ENCODE measurements around the gene CEL. TPM values are rescaled to one million over a fixed set of nuclear protein-coding genes. Genes with fewer than 3 reads are reported as not detected.
A peak's percentile ranks its signal among the peaks of the same experiment; 100 is the strongest.

Gene CEL
- polyA plus RNA-seq, 6 donors from 2014 or later, result 0.11 TPM; not detected in 5

DNA sequence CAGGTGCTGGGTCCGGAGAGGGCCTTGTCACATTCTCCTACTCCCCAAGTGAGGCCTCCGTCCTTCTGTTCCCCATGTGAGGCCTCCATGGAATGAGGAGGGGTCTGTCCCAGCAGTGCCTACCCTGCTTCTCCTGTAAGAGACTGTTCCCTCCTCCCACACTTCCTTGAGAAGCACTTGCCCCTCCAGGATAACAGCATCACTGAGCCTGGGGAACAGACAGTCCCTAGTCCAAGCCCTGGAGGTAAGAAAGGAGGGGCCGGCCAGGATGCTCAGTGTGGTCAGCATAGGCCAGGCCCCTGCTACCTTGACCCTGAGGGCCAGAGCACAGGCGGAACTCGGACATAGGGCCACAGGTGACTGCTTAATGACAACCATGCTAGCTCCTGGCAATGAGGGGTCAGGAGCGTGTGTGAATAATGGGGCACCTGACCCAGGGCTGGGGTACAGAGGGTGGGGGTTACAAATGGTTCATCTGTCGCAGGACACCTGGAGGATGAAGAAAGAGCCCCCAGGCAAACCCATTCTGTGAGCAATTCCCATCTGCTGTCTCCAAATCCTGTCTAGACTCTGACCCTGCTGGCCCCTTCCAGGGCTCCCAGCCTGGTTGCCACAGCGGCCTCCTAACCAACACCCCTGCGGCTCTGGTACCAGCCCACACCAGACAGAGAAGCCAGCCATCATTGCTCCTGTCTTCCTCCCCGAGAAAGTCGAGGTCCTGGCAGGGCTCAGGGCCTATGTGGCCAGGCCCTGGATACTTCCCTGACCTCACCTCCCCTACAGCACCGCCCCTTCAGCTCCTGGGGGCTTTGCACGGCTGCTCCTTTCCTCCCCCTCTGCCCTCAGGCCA is 39.0 kb downstream of the CEL start:
- no peak overlapping the region for H3K4me3 Mint-ChIP-seq
- no peaks in the 10 kb centered on the region for H3K27me3 Mint-ChIP-seq

GRCh38 chr9:133101356-133102189 is 39.8 kb downstream of the CEL start:
- peaks cover 4 to 5% (median 4%) of the 10 kb centered on the region in 3 donors for H3K4me1 Mint-ChIP-seq
- ATAC-seq (ENCODE audit: low read depth in 2 of 2) (no peak), DNase-seq (no peak)
- H3K4me3 Mint-ChIP-seq, result no peak overlapping the region
- H3K27me3 Mint-ChIP-seq, result no peaks in the 10 kb centered on the region
- peaks cover under 1 to 29% of the 10 kb centered on the region in 2 donors for H3K36me3 Mint-ChIP-seq
- peak overlapping the region in 2 of 6 donors; percentile 77 to 81 for H3K27ac Mint-ChIP-seq
- peaks cover 0 to 5% (median under 1%) of the 10 kb centered on the region in 7 donors for H3K9me3 Mint-ChIP-seq

More for the DNA sequence above, 39.0 kb downstream of the CEL start:
- Mint-ChIP-seq H3K4me1 (peaks cover 4 to 5% (median 4%) of the 10 kb centered on the region in 3 donors), H3K27ac (peak overlapping the region in 1 of 6 donors; percentile 77), H3K9me3 (peaks cover 7 to 13% (median 9%) of the 10 kb centered on the region in 7 donors), H3K36me3 (peaks cover 8 to 34% of the 10 kb centered on the region in 2 donors)
- DNase-seq (no peak), ATAC-seq (ENCODE audit: low read depth in 2 of 2) (no peak)

DNA sequence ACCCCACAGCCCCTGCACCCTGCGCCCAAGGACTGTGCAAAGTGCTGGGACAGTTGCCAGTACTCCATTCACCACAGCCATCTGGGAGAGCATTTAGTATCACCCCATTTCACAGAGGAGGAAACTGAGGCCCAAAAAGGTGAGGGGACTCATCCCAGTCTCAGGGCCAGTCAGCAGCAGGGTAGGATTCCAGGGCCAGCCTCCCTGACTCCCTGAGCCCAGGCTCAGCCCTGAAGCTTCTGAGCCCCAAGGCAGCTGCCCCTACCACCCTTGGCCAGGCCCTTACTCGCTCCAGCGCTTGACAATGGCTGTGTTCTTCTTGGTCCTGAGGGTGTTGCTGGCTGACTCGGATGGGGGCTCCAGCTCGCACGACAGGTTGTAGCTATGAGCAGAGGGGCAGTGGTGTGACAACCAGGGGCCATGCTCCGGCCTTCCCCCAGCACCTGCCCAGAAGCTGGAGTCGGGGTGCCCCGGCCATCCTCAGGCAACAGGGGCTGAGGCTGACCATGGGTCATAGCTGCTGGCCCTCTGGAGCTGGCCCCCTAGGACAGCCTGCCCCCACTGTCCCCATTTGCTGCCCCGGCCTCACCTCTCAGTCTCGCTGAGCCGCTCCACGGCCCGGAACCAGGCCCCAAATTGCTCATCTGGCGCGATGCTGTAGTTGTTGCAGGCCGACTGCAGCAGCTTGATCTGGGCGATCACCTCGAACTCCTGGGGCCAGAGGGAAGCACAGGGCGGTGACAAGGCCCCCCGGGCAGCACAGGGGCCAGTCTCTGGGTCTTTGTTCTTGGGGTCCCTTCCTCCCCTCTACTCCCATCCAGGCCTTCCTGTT is 40.6 kb downstream of the CEL start:
- no peak for DNase-seq
- Mint-ChIP-seq H3K9me3 (peaks cover 0 to 1% (median 0%) of the 10 kb centered on the region in 7 donors), H3K4me3 (no peak overlapping the region), H3K27ac (peak overlapping the region in 2 of 6 donors; percentile 58 to 89), H3K27me3 (no peaks in the 10 kb centered on the region), H3K4me1 (peaks cover 4 to 5% (median 4%) of the 10 kb centered on the region in 3 donors), H3K36me3 (peaks cover 0 to 31% of the 10 kb centered on the region in 2 donors)
- no peak for ATAC-seq (ENCODE audit: low read depth in 2 of 2)

- Mint-ChIP-seq H3K36me3 (peaks cover 0 to 24% of the 10 kb centered on the region in 2 donors), H3K9me3 (no peaks in the 10 kb centered on the region), H3K4me3 (peak overlapping the region in 1 of 8 donors; percentile 47), H3K4me1 (peaks cover 4 to 5% (median 4%) of the 10 kb centered on the region in 3 donors), H3K27me3 (no peaks in the 10 kb centered on the region), H3K27ac (peak overlapping the region in 5 of 6 donors; percentile 39 to 89 (median 53))
- ATAC-seq (ENCODE audit: low read depth in 2 of 2) (peak; percentile 52 to 57), DNase-seq (peak; percentile 56)
These were observed 41.6 kb downstream of the CEL start for GRCh38 chr9:133103183-133103986.

- Mint-ChIP-seq H3K4me3 (no peak overlapping the region), H3K36me3 (peaks cover 0 to 19% of the 10 kb centered on the region in 2 donors), H3K27ac (peak overlapping the region in 2 of 6 donors; percentile 65 to 98), H3K4me1 (peaks cover 4 to 5% (median 4%) of the 10 kb centered on the region in 3 donors), H3K9me3 (no peaks in the 10 kb centered on the region), H3K27me3 (no peaks in the 10 kb centered on the region)
- ATAC-seq (ENCODE audit: low read depth in 2 of 2) (no peak), DNase-seq (no peak)
These were observed 42.3 kb downstream of the CEL start for GRCh38 chr9:133103987-133104505.

DNA sequence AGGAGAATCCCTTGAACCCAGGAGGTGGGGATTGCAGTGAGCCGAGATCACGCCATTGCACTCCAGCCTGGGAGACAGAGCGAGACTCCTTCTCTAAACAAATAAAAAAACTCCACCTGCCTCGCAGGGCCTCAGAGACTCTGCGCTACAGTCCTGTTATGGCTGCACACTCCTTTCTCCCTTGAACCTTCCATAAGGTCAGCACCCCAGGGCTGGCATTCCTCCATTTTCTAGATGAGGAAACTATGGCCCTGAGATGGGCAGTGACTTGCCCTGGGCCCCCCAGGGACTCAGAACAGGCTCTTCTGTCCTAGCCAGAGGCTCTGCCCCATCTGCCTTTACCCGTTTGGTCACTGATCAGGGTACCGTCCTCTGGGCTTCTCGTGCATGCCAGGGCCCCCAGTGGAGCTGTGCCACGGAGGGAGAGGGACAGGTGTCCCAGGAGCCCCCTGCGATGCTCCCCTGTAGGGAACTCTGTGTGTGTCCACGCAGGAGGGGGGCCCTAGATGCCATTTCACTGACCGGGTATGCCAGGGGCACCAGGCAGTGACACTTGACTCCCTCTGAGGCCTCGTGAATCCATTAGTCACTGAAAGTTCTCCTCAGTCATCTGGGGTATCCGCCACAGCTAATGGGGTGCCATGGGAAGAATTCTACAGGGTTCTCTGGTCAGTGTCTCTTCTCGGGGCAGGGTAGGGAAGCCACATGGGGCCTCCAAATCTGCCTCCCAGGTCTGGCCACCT is 43.1 kb downstream of the CEL start:
- ATAC-seq (ENCODE audit: low read depth in 2 of 2) (no peak), DNase-seq (no peak)
- Mint-ChIP-seq H3K9me3 (no peaks in the 10 kb centered on the region), H3K27ac (peak overlapping the region in 2 of 6 donors; percentile 82 to 98), H3K4me1 (peaks cover 4 to 5% (median 4%) of the 10 kb centered on the region in 3 donors), H3K4me3 (no peak overlapping the region), H3K27me3 (no peaks in the 10 kb centered on the region), H3K36me3 (peaks cover 0 to 15% of the 10 kb centered on the region in 2 donors)

GRCh38 chr9:133105461-133105770 is 43.6 kb downstream of the CEL start:
- no peak overlapping the region for H3K4me3 Mint-ChIP-seq
- H3K27ac Mint-ChIP-seq, result peak overlapping the region in 1 of 6 donors; percentile 98
- peaks cover 4 to 5% (median 4%) of the 10 kb centered on the region in 3 donors for H3K4me1 Mint-ChIP-seq
- peaks cover 0 to 15% of the 10 kb centered on the region in 2 donors for H3K36me3 Mint-ChIP-seq
- H3K27me3 Mint-ChIP-seq, result no peaks in the 10 kb centered on the region
- ATAC-seq (ENCODE audit: low read depth in 2 of 2) (no peak), DNase-seq (no peak)
- H3K9me3 Mint-ChIP-seq, result no peaks in the 10 kb centered on the region

DNA sequence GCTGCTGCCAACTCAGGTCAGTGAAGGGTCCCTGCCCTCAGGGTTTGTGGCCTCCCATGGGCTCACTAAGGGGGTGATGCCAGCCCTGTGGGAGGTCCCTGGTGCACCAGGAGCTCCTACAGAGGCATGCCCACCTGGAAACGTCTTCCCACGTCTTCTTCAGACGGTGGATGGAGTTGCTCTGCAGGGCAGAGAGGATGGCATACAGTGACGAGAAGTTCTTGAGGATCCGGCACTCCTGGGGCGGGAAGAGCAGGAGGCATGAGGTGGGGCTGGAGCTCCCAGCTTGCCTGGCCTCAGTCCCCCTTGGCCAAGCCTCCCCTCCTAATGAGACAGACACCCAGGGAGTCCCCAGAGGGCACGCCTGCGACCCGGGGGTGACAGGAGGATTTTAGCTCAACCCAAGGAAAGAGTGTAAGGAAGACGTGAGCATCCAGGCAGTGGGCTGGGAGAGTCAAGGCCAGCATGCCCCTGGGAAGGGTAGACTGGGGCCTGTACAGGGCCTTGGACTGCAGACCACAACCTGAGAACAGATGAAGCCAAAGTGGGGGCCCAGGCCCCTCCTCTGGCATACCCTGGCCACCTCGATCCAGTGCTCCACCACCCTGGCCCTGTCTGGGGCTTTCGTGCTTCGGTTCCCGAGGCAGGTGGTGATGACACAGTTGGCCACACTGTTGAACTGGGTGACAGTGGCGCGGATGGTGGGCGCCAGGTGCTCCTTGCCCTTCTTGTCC is 44.9 kb downstream of the CEL start:
- Mint-ChIP-seq H3K4me1 (peaks cover 4 to 8% (median 6%) of the 10 kb centered on the region in 3 donors), H3K9me3 (no peaks in the 10 kb centered on the region), H3K4me3 (no peak overlapping the region), H3K27ac (peak overlapping the region in 2 of 6 donors; percentile 87 to 98), H3K27me3 (no peaks in the 10 kb centered on the region), H3K36me3 (peaks cover 0 to 8% of the 10 kb centered on the region in 2 donors)
- DNase-seq (no peak), ATAC-seq (ENCODE audit: low read depth in 2 of 2) (no peak)

DNA sequence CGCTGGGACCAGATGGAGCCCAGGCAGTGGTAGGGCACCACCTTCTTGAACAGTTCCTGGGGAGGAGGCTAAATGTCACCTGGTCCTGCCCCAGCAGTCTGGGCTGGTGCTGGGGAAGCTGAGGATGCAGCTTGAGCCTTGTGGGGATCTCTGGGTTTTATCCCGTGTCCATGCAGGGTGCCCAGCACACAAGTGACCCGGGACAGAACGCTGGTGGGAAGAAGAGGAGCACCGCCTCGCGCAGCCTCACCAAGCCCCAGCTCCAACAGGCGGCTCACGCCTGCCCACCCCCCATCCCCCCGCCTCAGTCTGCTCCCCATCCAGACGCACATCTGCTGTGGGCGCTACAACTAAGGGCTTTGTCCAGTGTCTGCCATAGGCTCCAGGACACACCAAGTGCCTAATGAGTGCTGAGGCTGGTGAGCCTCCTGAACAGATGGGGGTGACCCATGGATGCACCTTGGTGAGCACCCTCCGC is 45.5 kb downstream of the CEL start:
- H3K4me1 Mint-ChIP-seq, result peaks cover 6 to 11% (median 10%) of the 10 kb centered on the region in 3 donors
- H3K4me3 Mint-ChIP-seq, result no peak overlapping the region
- peak overlapping the region in 3 of 6 donors; percentile 15 to 98 (median 49) for H3K27ac Mint-ChIP-seq
- H3K36me3 Mint-ChIP-seq, result peaks cover 0 to 7% of the 10 kb centered on the region in 2 donors
- H3K27me3 Mint-ChIP-seq, result no peaks in the 10 kb centered on the region
- H3K9me3 Mint-ChIP-seq, result no peaks in the 10 kb centered on the region
- ATAC-seq (ENCODE audit: low read depth in 2 of 2) (no peak), DNase-seq (no peak)

DNA sequence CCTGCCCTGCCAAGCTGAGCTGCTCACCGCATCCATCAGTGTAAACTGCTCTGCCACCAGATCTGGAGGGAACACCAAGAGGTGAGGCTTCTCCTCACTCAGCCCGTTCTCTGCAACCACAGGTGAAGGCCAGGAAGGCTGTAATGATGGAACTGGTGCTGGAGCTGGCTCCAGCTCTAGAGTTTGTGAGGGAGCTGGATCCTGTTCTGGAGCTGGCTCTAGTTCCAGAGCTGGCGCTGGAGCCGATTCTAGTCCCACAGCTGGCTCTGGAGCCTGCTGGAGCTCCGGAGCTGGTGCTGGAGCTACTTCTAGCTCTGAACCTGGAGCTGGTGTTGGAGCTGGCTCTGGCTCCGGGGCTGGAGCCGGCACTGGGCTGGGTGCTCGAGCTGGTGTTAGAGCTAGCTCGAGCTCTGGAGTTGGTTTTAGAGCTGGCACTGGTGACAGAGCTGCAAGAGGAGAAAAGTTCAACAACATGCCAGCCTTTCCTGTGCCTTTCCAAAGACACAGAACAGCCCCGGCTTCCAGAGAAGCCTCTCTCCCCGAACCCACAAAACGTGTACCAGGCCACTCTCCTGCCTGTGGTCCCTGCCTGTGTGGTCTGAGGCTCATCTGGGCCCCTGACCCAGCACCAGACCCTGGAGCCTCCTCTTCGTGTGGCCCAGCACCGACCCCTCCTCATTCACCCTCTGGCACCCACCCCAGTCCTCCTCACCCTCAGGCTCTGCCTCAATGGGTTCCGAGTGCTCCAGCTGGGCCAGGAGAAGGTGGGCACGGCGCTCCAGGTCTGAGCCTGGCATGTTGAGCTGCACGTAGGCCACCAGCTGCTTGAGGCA is 46.4 kb downstream of the CEL start:
- Mint-ChIP-seq H3K4me1 (peaks cover 11 to 17% (median 17%) of the 10 kb centered on the region in 3 donors), H3K4me3 (no peak overlapping the region), H3K27ac (peak overlapping the region in 3 of 6 donors; percentile 28 to 98 (median 67)), H3K9me3 (no peaks in the 10 kb centered on the region), H3K27me3 (no peaks in the 10 kb centered on the region), H3K36me3 (peaks cover 0 to 7% of the 10 kb centered on the region in 2 donors)
- ATAC-seq (ENCODE audit: low read depth in 2 of 2) (no peak), DNase-seq (no peak)
